Activated T-helper 2 cell treated with anti-CD3 and anti-CD28 coated beads, Interferon-gamma antibody, Interleukin-2, Interleukin-4, amounts not matched to agents 10 μg/mL and 5 μg/mL and 100 μg/mL, durations not matched to agents 14 hours and 24 hours and 36 hours (primary cell): ENCODE data around the gene RTF1. TPM values are rescaled to one million over a fixed set of nuclear protein-coding genes. Genes with fewer than 3 reads are reported as not detected.
A peak's percentile ranks its signal among the peaks of the same experiment; 100 is the strongest.
"Not testable (repeated sequence)": the region's sequence is repeated elsewhere in the genome, so short reads cannot be mapped to it uniquely, and the experiment has no call there.

ENCODE experiments used
- DNase-seq: peaks from one replicate; pipeline ENCODE4 v3.0.0; 2021; ENCODE audit warnings: low spot score
- H3K27ac Mint-ChIP-seq: one replicate; pipeline ENCODE4 v1.8.0; 2021; ENCODE audit warnings: mixed read lengths
- H3K27me3 Mint-ChIP-seq: one replicate; pipeline ENCODE4 v1.8.0; 2021; ENCODE audit warnings: low read depth, mixed read lengths
- H3K36me3 Mint-ChIP-seq: one replicate; pipeline ENCODE4 v1.8.0; 2021; ENCODE audit warnings: low read depth, mixed read lengths
- H3K4me1 Mint-ChIP-seq: one replicate; pipeline ENCODE4 v1.8.0; 2021; ENCODE audit warnings: low read depth, mixed read lengths
- H3K4me3 Mint-ChIP-seq: one replicate; pipeline ENCODE4 v1.8.0; 2021; ENCODE audit warnings: low read depth, mild to moderate bottlenecking, moderate library complexity, mixed read lengths
- H3K9me3 Mint-ChIP-seq: one replicate; pipeline ENCODE4 v1.8.0; 2021; ENCODE audit warnings: mixed read lengths
- intact Hi-C: fragments of 100-400 bp; cut with micrococcal nuclease; formaldehyde crosslinking; loops from one replicate; pipeline ENCODE4 v1.15.1; 2023
- total RNA-seq: library from RNA; stranded (reverse); gene quantifications from 2 replicates; pipeline ENCODE4 v1.2.3, GENCODE V29; 2022

RTF1 gene
- total RNA-seq, 1 donor from 2014 or later = 40.1 TPM

DNA sequence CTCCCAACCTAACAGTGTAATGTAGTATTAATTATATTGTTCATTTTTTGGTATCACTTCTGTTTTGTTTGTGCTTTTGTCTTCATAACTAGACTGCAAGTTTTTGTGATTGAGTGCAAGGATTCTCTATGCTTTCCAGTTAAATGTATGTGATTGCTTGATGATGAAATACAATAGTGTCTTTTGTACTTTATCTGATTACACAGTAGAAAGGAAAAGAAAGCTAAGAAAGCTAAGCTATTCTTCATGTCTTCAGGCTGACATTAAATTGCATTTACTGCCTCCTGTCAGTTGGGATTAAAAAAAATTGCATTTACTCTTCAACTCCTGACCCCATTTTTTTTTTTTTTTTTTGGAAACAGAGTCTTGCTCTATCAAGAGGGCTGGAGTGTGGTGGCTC is 28.5 kb downstream of the RTF1 start:
- Mint-ChIP-seq H3K9me3 (no peaks in the 10 kb centered on the region), H3K4me1 (peaks cover 11% of the 10 kb centered on the region), H3K27me3 (no peaks in the 10 kb centered on the region), H3K27ac (no peak overlapping the region), H3K4me3 (no peak overlapping the region), H3K36me3 (peaks cover 28% of the 10 kb centered on the region)
- DNase-seq = no peak
- intact Hi-C loops = no loop called here

GRCh38 chr15:41462084-41462795 is 45.3 kb downstream of the RTF1 start:
- Mint-ChIP-seq H3K4me3 (no peak overlapping the region), H3K4me1 (peaks cover 8% of the 10 kb centered on the region), H3K9me3 (no peaks in the 10 kb centered on the region), H3K27me3 (no peaks in the 10 kb centered on the region), H3K36me3 (peaks cover 50% of the 10 kb centered on the region), H3K27ac (no peak overlapping the region)
- no peak for DNase-seq
- intact Hi-C loops = no loop called here

- H3K4me3 Mint-ChIP-seq = no peak overlapping the region
- peaks cover 54% of the 10 kb centered on the region for H3K36me3 Mint-ChIP-seq
- no peak for DNase-seq
- H3K9me3 Mint-ChIP-seq = no peaks in the 10 kb centered on the region
- peaks cover 8% of the 10 kb centered on the region for H3K4me1 Mint-ChIP-seq
- H3K27me3 Mint-ChIP-seq = no peaks in the 10 kb centered on the region
- peak overlapping the region; percentile 12 for H3K27ac Mint-ChIP-seq
- intact Hi-C loops = loop anchor here (5.0 kb wide), 1 partner anchor 47 kb away; the partner anchor contains the start of gene LTK
These were observed 48.1 kb downstream of the RTF1 start for GRCh38 chr15:41464889-41465580.

DNA sequence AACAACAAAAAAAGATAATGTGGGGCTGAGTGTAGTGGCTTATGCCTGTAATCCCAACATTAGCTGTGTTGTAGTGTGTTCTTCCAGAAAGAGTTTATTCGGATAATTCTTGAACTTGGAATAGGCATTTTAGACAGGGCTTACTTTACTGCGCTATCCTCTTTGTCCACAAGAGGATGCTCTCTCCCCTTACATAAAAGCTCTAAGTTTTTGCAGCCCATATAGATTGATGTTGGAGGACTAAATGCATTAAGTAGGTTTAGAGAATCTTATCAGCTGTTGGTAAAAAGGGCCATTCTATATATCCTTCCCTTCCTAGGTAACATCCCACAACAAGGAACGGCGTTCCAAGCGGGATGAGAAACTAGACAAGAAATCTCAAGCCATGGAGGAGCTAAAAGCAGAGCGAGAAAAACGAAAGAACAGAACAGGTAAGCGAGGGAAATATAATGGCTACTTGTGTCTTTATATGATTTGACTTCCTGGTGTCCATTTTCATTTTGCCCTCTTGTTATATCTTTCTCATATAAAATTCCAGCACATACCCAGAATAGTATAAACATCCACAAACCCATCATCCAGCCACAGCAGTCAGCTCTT is 49.0 kb downstream of the RTF1 start:
- peaks cover 8% of the 10 kb centered on the region for H3K4me1 Mint-ChIP-seq
- H3K27ac Mint-ChIP-seq = no peak overlapping the region
- H3K27me3 Mint-ChIP-seq = no peaks in the 10 kb centered on the region
- no peak overlapping the region for H3K4me3 Mint-ChIP-seq
- intact Hi-C loops = loop anchor here (5.0 kb wide), 1 partner anchor 46 kb away; the partner anchor contains the start of gene LTK
- H3K36me3 Mint-ChIP-seq = peaks cover 60% of the 10 kb centered on the region
- no peak for DNase-seq
- no peaks in the 10 kb centered on the region for H3K9me3 Mint-ChIP-seq

- no peaks in the 10 kb centered on the region for H3K27me3 Mint-ChIP-seq
These were observed 49.8 kb downstream of the RTF1 start for GRCh38 chr15:41466711-41467110.

GRCh38 chr15:41469644-41470043 is 52.7 kb downstream of the RTF1 start:
- not testable (repeated sequence) for H3K4me3 Mint-ChIP-seq, H3K9me3 Mint-ChIP-seq, H3K27me3 Mint-ChIP-seq, H3K27ac Mint-ChIP-seq, H3K4me1 Mint-ChIP-seq, DNase-seq
- intact Hi-C loops = loop anchor here (5.0 kb wide), 1 partner anchor 43 kb away; the partner anchor contains the start of gene LTK
- H3K36me3 Mint-ChIP-seq = peaks cover 60% of the 10 kb centered on the region

More at GRCh38 chr15:41466711-41467110, 49.8 kb downstream of the RTF1 start:
- Mint-ChIP-seq H3K36me3 (peaks cover 66% of the 10 kb centered on the region), H3K9me3 (no peaks in the 10 kb centered on the region), H3K27ac (no peak overlapping the region), H3K4me1 (peaks cover 8% of the 10 kb centered on the region), H3K4me3 (no peak overlapping the region)
- intact Hi-C loops = loop anchor here (5.0 kb wide), 1 partner anchor 46 kb away; the partner anchor contains the start of gene LTK
- DNase-seq = no peak

GRCh38 chr15:41473418-41473817 is 56.5 kb downstream of the RTF1 start:
- Mint-ChIP-seq H3K9me3 (no peaks in the 10 kb centered on the region), H3K27ac (no peak overlapping the region), H3K4me1 (peaks cover 8% of the 10 kb centered on the region), H3K27me3 (no peaks in the 10 kb centered on the region), H3K36me3 (peaks cover 69% of the 10 kb centered on the region), H3K4me3 (no peak overlapping the region)
- no peak for DNase-seq
- intact Hi-C loops = no loop called here

DNA sequence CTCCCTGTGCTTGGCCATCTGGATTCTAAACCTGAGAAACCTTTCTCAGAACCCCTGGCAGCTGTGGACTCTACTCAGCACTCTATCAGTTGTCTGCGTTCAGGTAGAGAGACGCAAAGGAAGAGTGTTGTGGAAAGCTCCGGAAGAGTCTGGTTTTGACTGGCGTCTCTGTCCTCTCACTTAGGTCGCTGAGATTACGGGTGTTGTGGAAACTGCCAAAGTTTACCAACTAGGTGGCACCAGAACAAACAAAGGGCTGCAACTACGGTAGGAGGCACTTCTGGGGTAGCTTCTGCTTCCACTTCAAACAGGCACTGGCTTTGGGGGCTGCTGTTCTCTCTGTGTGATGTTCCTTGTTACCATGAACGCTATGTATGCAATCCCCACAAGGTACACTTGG is 57.5 kb downstream of the RTF1 start:
- peaks cover 8% of the 10 kb centered on the region for H3K4me1 Mint-ChIP-seq

DNA sequence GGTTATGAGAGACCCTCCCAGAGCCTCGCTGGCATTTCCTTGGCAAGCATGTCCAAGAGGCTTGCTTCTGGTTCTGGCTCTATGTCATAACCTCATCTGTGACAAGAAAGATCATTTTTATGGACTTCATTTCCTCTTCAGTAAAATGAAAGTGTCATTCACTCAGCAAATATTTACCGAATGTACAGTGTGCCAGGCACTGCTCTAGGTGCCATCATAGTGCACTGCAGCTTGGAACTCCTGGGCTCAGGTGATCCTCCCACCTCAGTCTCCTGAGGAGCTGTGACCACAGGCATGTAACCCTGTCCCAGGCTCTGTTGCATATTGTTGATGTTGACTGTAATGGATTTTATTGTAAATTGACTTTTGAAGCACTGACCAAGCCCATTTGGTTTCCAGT is 58.0 kb downstream of the RTF1 start:
- H3K4me3 Mint-ChIP-seq = no peak overlapping the region
- H3K36me3 Mint-ChIP-seq = peaks cover 70% of the 10 kb centered on the region
- intact Hi-C loops = no loop called here
- H3K9me3 Mint-ChIP-seq = no peaks in the 10 kb centered on the region
- H3K4me1 Mint-ChIP-seq = peaks cover 8% of the 10 kb centered on the region
- no peak overlapping the region for H3K27ac Mint-ChIP-seq
- no peak for DNase-seq
- no peaks in the 10 kb centered on the region for H3K27me3 Mint-ChIP-seq

More for the DNA sequence above, 57.5 kb downstream of the RTF1 start:
- no peaks in the 10 kb centered on the region for H3K9me3 Mint-ChIP-seq
- H3K27me3 Mint-ChIP-seq = no peaks in the 10 kb centered on the region
- no peak overlapping the region for H3K4me3 Mint-ChIP-seq
- DNase-seq = no peak
- H3K36me3 Mint-ChIP-seq = peaks cover 71% of the 10 kb centered on the region
- intact Hi-C loops = no loop called here
- no peak overlapping the region for H3K27ac Mint-ChIP-seq

DNA sequence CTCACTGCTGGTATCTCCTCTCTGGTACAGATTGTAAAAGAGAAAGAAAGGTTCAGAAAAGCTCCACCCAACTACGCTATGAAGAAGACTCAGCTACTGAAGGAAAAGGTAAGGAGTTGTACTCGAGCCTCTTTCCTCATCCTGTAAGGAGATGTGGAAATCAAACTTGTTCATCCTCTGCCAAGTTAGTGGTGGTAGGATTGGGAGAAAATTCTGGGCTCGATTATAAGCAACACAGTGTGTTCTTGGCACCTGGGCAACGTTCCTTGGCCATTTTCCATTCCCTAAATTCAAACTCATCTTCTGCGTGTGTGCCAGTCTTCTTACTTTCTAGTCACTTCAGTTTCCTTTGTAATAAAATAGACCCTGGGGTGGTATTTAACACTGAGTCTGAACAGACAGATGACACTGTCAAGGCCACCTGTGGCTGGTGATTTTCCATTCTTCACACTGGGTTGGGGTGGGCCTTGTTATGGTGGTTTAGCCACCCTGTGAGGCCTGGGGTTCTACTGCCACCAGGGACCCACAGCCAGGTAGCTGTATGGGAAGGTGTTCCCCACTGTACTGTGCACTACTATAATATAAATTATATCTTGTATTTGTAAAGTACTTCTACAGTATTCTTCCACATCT is 59.6 kb downstream of the RTF1 start:
- no peak overlapping the region for H3K27ac Mint-ChIP-seq
- H3K4me1 Mint-ChIP-seq = peaks cover 10% of the 10 kb centered on the region
- H3K9me3 Mint-ChIP-seq = no peaks in the 10 kb centered on the region
- H3K4me3 Mint-ChIP-seq = no peak overlapping the region
- intact Hi-C loops = no loop called here
- H3K36me3 Mint-ChIP-seq = peaks cover 73% of the 10 kb centered on the region
- H3K27me3 Mint-ChIP-seq = no peaks in the 10 kb centered on the region
- DNase-seq = no peak

DNA sequence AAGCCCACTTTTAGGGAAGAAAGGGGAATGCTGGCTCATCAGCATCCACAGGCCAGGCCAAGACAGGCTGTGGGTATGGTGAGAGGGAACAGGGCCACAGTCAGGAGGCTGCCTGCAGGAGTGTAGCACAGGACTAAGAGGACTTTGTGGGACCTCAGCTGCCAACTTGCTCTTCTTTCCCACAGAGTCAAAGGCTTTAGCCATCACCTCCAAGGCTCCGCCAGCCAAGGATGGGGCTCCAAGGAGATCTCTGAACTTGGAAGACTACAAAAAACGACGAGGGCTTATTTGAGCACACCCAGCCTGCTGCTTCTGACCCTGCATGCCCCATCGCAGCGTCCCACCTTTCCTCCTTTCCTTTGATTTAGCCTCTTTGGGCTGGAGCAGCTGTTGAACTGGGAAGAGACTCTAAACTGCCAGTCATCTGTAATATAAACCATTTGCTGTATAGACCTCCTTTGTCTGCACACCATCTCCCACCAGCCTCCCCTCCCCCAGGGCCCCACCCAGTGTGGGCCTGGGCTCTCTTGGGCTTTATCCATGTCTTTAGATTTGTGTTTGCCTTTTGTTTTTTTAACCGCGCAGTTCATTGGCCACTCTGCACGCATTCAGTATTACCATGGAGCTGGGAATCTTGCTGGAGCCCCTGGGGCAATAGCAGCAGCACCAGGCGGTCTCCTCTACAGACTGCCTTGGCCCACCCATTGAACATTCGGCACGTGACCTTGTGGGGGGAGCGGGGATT is 63.7 kb downstream of the RTF1 start:
- intact Hi-C loops = no loop called here
- H3K4me1 Mint-ChIP-seq = peaks cover 23% of the 10 kb centered on the region
- no peak overlapping the region for H3K4me3 Mint-ChIP-seq
- H3K27me3 Mint-ChIP-seq = no peaks in the 10 kb centered on the region
- no peaks in the 10 kb centered on the region for H3K9me3 Mint-ChIP-seq
- no peak overlapping the region for H3K27ac Mint-ChIP-seq
- DNase-seq = no peak
- peaks cover 71% of the 10 kb centered on the region for H3K36me3 Mint-ChIP-seq
